ENCODE measurements around the gene METTL2B.
A peak's percentile ranks its signal among the peaks of the same experiment; 100 is the strongest.
"Not testable (repeated sequence)": the region's sequence is repeated elsewhere in the genome, so short reads cannot be mapped to it uniquely, and the experiment has no call there.

The METTL2B gene

GRCh38 chr7:128526062-128526466 lies 49.5 kb downstream of the METTL2B start:
- not testable (repeated sequence) for DNase-seq (ENCODE audit: low read depth, low spot score)

- not testable (repeated sequence) for DNase-seq (ENCODE audit: low read depth, low spot score)
Observed at GRCh38 chr7:128529191-128529590, 52.6 kb downstream of the METTL2B start.

GRCh38 chr7:128530121-128530854 lies 53.7 kb downstream of the METTL2B start:
- DNase-seq (ENCODE audit: low read depth, low spot score): not testable (repeated sequence)

- no peak for DNase-seq (ENCODE audit: low read depth, low spot score)
Observed at GRCh38 chr7:128530855-128531104, 54.2 kb downstream of the METTL2B start.

GRCh38 chr7:128531105-128531954 lies 54.8 kb downstream of the METTL2B start:
- DNase-seq (ENCODE audit: low read depth, low spot score): peak; percentile 39

GRCh38 chr7:128531955-128532478 lies 55.5 kb downstream of the METTL2B start:
- not testable (repeated sequence) for DNase-seq (ENCODE audit: low read depth, low spot score)

GRCh38 chr7:128532956-128533355 lies 56.4 kb downstream of the METTL2B start:
- DNase-seq (ENCODE audit: low read depth, low spot score): not testable (repeated sequence)

- DNase-seq (ENCODE audit: low read depth, low spot score): not testable (repeated sequence)
Observed at GRCh38 chr7:128537410-128537809, 60.9 kb downstream of the METTL2B start.

GRCh38 chr7:128542530-128542929 lies 66.0 kb downstream of the METTL2B start:
- not testable (repeated sequence) for DNase-seq (ENCODE audit: low read depth, low spot score)

- DNase-seq (ENCODE audit: low read depth, low spot score): not testable (repeated sequence)
Observed at GRCh38 chr7:128543300-128543699, 66.8 kb downstream of the METTL2B start.

- DNase-seq (ENCODE audit: low read depth, low spot score): not testable (repeated sequence)
Observed at GRCh38 chr7:128546319-128546851, 69.8 kb downstream of the METTL2B start.

- DNase-seq (ENCODE audit: low read depth, low spot score): no peak
Observed at GRCh38 chr7:128550920-128551319, 74.4 kb downstream of the METTL2B start.

- not testable (repeated sequence) for DNase-seq (ENCODE audit: low read depth, low spot score)
Observed at GRCh38 chr7:128554394-128554793, 77.8 kb downstream of the METTL2B start.

Data from smooth muscle cell of the brain vasculature (primary cell).